ENCODE results near the gene SH3YL1.

Gene SH3YL1

DNA sequence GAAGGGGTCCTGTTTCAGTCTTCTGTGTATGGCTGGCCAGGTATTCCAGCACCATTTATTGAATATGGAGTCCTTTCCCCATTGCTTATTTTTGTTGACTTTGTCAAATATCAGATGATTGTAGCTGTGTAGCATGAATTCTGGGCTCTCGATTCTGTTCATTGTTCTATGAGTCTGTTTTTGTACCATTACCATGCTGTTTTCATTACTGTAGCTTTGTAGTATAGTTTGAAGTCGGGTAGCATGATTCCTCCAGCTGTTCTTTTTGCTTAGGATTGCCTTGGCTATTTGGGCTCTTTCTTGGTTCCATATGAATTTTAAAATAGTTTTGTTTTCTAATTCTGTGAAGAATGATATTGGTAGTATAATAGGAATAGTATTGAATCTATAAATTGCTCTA, 6.0 kb downstream of the SH3YL1 start:
- Histone ChIP-seq H3K79me2 (ENCODE audit: insufficient read depth, low read length) (no peaks in the 10 kb centered on the region), H3K4me3 (ENCODE audit: insufficient read depth, low read length, poor library complexity, severe bottlenecking) (no peak overlapping the region), H3K9me3 (ENCODE audit: insufficient read depth, low read length) (peaks cover 11% of the 10 kb centered on the region; the same call in 1 of the 2 replicates), H3K4me2 (ENCODE audit: low read depth, low read length, poor library complexity, severe bottlenecking) (no peak overlapping the region), H2AFZ (ENCODE audit: low read depth, low read length, severe bottlenecking) (no peak overlapping the region), H3K9me2 (replicated peaks; ENCODE audit: insufficient read depth, low read length) (no peaks in the 10 kb centered on the region), H3K9ac (ENCODE audit: low read length) (no peak overlapping the region), H3K36me3 (ENCODE audit: low read length) (peaks cover 2% of the 10 kb centered on the region; the same call in 1 of the 2 replicates), H3K27me3 (ENCODE audit: low read length) (no peaks in the 10 kb centered on the region), H3K27ac (ENCODE audit: low read depth, low read length) (no peak overlapping the region), H3F3A (ENCODE audit: insufficient read depth) (peaks cover 14% of the 10 kb centered on the region), H4K20me1 (ENCODE audit: low read depth, low read length) (no peaks in the 10 kb centered on the region)
- TF ChIP-seq, protein P1, sequence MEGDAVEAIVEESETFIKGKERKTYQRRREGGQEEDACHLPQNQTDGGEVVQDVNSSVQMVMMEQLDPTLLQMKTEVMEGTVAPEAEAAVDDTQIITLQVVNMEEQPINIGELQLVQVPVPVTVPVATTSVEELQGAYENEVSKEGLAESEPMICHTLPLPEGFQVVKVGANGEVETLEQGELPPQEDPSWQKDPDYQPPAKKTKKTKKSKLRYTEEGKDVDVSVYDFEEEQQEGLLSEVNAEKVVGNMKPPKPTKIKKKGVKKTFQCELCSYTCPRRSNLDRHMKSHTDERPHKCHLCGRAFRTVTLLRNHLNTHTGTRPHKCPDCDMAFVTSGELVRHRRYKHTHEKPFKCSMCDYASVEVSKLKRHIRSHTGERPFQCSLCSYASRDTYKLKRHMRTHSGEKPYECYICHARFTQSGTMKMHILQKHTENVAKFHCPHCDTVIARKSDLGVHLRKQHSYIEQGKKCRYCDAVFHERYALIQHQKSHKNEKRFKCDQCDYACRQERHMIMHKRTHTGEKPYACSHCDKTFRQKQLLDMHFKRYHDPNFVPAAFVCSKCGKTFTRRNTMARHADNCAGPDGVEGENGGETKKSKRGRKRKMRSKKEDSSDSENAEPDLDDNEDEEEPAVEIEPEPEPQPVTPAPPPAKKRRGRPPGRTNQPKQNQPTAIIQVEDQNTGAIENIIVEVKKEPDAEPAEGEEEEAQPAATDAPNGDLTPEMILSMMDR (IDR thresholded peaks at IDR 0.05; ENCODE audit: insufficient read depth, low read length, poor library complexity, severe bottlenecking), result no peak
- TF ChIP-seq EZH2phosphoT487 (conservative IDR thresholded peaks at IDR 0.05; ENCODE audit: low read length), result no peak

DNA sequence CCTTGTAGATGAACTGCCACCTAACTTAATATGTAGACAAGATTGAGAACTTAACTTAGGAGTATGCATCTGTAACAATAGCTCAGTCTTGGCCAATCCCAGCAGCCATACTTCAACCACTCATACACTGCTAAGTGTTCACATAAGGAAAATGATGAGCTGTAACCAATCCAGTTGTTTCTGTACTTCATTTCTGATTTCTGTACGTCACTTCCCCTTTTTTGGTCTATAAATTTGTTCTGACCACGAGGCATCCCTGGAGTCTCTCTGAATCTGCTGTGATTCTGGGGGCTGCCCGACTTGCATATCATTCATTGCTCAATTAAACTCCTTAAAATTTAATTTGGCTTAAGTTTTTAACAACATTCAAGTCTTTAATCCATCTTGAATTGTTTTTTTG, 6.4 kb downstream of the SH3YL1 start:
- no peak overlapping the region for H3K27ac ChIP-seq (ENCODE audit: low read depth, low read length)
- no peak overlapping the region for H3K4me3 ChIP-seq (ENCODE audit: insufficient read depth, low read length, poor library complexity, severe bottlenecking)
- H3K36me3 ChIP-seq (ENCODE audit: low read length), result peaks cover 2% of the 10 kb centered on the region; the same call in 1 of the 2 replicates
- H3K4me2 ChIP-seq (ENCODE audit: low read depth, low read length, poor library complexity, severe bottlenecking), result no peak overlapping the region
- no peaks in the 10 kb centered on the region for H4K20me1 ChIP-seq (ENCODE audit: low read depth, low read length)
- H3K9me2 ChIP-seq (replicated peaks; ENCODE audit: insufficient read depth, low read length), result no peaks in the 10 kb centered on the region
- no peak overlapping the region for H3K9ac ChIP-seq (ENCODE audit: low read length)
- TF ChIP-seq, protein P1 (IDR thresholded peaks at IDR 0.05; ENCODE audit: insufficient read depth, low read length, poor library complexity, severe bottlenecking), result no peak
- TF ChIP-seq EZH2phosphoT487 (conservative IDR thresholded peaks at IDR 0.05; ENCODE audit: low read length), result no peak
- no peak overlapping the region for H2AFZ ChIP-seq (ENCODE audit: low read depth, low read length, severe bottlenecking)
- H3F3A ChIP-seq (ENCODE audit: insufficient read depth), result peaks cover 10% of the 10 kb centered on the region
- H3K27me3 ChIP-seq (ENCODE audit: low read length), result no peaks in the 10 kb centered on the region
- no peaks in the 10 kb centered on the region for H3K79me2 ChIP-seq (ENCODE audit: insufficient read depth, low read length)
- H3K9me3 ChIP-seq (ENCODE audit: insufficient read depth, low read length), result peaks cover 11% of the 10 kb centered on the region; the same call in 1 of the 2 replicates

DNA sequence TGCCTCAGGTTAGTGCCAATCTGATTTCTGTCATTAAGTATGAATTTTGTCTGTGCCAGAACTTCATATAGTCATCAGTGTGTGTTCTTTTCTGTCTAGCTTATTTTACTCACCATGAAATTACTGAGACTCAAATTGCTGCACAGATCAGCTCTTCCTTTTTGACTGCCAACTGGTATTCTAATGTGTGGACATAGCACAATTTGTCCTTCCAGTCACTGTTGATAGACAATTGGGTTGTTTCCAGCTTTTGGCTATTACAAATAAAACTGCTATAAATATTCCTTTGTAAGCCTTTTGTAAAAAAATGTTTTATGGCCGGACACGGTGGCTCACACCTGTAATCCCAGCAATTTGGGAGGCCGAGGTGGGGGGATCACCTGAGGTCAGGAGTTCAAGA, 7.7 kb downstream of the SH3YL1 start:
- Histone ChIP-seq H3K4me3 (ENCODE audit: insufficient read depth, low read length, poor library complexity, severe bottlenecking) (no peak overlapping the region), H3K79me2 (ENCODE audit: insufficient read depth, low read length) (no peaks in the 10 kb centered on the region), H3K9me3 (ENCODE audit: insufficient read depth, low read length) (peaks cover 11% of the 10 kb centered on the region; the same call in 1 of the 2 replicates), H3K27ac (ENCODE audit: low read depth, low read length) (no peak overlapping the region), H3K9me2 (replicated peaks; ENCODE audit: insufficient read depth, low read length) (no peaks in the 10 kb centered on the region), H2AFZ (ENCODE audit: low read depth, low read length, severe bottlenecking) (no peak overlapping the region), H3K9ac (ENCODE audit: low read length) (no peak overlapping the region), H3K4me2 (ENCODE audit: low read depth, low read length, poor library complexity, severe bottlenecking) (no peak overlapping the region), H3K36me3 (ENCODE audit: low read length) (peaks cover 2% of the 10 kb centered on the region; the same call in 1 of the 2 replicates), H4K20me1 (ENCODE audit: low read depth, low read length) (no peaks in the 10 kb centered on the region), H3K27me3 (ENCODE audit: low read length) (no peaks in the 10 kb centered on the region), H3F3A (ENCODE audit: insufficient read depth) (no peaks in the 10 kb centered on the region)
- no peak for TF ChIP-seq EZH2phosphoT487 (conservative IDR thresholded peaks at IDR 0.05; ENCODE audit: low read length)
- TF ChIP-seq, protein P1 (IDR thresholded peaks at IDR 0.05; ENCODE audit: insufficient read depth, low read length, poor library complexity, severe bottlenecking), result no peak

Data from SU-DHL-6 (cell line).